H4 (cell line): ENCODE measurements around the gene PEAR1. TPM values are rescaled to one million over a fixed set of nuclear protein-coding genes. Genes with fewer than 3 reads are reported as not detected.

Experiments
- DNase-seq: peaks from one replicate; pipeline ENCODE4 v3.0.0-alpha.2; 2015; ENCODE audit warnings: low spot score
- total RNA-seq: library from RNA; depleted of rRNA; stranded (reverse); fragments of >200 nt; shearing (Covaris generic); gene quantifications from 2 replicates; pipeline ENCODE4 v1.2.3, GENCODE V29; 2014

The PEAR1 gene
- total RNA-seq, 1 experiment from 2014 or later = not detected

DNA sequence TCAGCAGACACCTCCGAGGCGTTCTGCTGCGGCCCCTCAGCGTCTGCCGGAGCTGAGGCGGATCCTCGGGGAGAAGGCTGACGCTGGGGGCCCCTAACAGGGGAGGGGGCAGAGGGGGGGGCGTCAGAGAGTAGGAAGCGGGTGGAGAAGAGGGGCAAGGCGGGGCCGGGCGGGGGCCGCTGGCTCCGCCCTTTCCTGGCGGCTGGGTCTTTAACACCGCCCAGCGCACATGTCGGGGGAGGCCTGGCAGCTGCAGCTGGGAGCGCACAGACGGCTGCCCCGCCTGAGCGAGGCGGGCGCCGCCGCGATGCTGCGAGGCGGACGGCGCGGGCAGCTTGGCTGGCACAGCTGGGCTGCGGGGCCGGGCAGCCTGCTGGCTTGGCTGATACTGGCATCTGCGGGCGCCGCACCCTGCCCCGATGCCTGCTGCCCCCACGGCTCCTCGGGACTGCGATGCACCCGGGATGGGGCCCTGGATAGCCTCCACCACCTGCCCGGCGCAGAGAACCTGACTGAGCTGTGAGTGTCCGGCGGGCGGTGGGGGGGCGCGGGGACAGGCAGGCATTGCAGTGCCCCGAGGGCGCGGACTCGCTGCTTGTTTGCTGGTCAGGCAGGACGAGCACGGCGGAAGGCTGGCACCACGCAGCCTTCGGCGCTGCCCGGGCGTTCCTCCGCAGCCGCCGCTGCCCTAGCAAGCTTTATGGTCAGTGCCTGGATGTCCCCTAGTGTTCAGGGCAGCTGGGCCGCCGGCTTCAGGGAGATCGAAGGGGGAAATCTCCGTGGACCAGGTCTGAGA is 32.7 kb upstream of the PEAR1 start, which contains the start of gene NTRK1:
Gene NTRK1 (plus strand): TSS at position 238 of the 796 bp plus-strand sequence. CDS start 70 bp downstream, at position 308.
- no peak for DNase-seq

DNA sequence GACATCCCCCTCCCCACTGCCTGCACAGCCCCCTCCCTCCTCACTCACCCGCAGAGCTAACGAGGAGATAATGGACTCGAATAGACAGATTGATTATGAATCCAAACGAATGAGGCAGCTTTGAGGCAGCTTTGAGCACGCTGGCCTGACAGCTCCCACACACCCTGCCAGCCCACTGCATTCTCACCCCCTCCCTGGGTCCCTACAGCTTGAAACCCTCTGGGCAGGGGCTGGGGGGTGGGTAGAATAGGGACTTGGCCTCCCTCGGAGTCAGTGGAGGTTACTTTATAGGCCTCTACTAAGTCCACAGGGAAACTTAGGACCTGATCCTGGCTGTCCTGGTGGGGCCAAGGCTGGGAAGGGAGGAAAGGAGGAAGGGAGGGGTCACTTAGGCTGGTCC is 30.9 kb upstream of the PEAR1 start:
- no peak for DNase-seq

DNA sequence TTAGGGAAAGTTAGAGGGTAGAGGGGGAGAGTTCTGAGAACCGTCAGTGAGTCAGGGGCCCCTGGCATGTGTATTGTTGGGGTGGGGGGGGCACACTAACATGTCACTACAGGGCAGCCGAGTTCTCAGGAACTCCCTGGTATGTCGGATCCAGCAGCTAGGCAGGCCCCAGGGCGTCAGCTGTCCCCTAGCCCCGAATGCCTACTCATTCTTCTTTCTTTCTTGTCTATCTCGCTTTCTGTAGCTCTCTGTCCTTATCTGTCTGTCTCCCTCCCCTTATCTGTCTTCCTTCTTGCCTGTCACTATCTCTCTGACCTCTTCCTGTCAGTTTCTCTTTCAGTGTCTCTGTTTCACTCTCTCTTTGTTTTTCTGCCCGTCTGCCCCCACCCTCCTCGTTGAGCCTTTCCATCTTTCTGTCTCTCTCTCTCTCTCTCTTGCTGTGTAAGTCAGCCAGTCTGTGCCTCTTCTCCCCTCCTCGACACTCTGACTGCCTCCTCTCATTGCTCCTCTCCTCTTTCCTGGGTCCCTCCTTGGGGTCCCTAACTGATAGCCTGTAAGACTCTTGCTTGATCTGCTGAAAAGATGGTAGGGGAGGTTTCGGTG is 30.4 kb upstream of the PEAR1 start:
- DNase-seq = no peak

DNA sequence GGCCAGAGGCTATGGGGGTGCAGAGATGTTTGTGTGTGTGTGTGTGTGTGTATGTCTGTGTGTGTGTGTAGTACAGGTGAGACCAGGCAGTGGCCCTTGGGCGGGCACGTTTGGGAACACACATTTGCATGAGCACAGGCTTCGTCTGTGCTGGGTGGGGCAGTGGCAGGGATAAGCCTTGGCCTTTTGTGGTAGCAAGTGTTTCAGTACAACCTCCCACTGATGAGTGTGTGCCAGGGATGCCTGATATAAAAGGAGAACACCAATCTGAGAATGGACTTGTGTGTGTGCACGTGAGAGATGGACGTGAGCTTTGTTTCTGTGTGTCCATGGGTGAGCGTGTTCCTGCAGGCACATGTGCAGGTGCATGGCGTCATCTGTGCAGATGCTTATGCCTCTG is 29.9 kb upstream of the PEAR1 start:
- DNase-seq = no peak

DNA sequence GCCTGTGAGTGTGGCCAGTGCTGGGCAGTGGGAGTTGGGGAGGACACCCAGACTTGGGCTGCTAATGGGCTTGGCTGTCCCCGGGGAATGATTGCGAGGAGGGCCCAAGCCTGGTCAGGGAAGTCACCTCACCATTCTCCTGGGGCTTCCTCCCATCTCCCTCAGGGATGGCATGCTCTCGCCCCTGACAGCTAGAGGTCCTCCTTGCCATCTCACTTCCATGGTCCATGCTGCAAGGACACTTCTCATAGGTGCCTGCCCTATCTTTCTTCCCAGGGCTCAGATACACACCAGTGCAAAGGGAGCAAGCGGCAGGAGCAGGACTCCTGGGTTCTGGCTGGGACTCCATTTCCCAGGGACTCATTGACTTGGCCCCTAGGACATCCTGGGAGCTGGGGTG is 28.7 kb upstream of the PEAR1 start:
- no peak for DNase-seq

DNA sequence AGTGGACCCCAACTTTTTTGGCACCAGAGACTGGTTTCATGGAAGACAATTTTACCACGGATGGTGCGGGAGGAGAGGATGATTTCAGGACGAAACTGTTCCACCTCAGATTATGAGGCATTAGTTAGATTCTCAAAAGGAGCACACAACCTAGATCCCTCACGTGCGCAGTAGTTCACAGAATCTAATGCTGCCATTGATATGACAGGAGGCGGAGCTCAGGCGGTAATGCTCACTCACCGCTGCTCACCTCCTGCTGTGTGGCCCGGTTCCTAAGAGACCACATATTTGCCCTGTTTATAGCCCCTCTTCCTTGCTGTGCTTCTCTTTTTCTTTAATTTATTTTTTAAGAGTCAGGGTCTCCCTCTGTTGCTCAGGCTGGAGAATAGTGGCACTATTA is 28.3 kb upstream of the PEAR1 start:
- DNase-seq = no peak

DNA sequence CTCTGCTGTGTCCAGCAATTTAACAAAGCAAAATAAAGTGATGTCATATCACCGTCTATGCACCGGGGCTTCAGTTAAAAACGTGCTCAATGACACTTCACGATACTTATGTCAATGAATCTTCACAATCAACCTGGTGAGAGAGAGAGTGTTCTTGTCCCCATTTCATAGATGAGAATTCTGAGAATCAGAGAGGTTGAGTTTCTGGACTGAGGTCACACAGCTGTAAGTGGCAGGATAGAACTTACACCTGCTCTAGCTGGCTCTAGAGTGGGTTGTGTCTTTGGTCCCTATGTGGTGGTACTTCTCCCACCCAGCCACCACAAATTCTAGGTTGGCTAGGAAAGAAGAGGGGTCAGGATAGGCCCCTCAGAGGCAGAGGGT is 27.7 kb upstream of the PEAR1 start:
- DNase-seq = no peak

DNA sequence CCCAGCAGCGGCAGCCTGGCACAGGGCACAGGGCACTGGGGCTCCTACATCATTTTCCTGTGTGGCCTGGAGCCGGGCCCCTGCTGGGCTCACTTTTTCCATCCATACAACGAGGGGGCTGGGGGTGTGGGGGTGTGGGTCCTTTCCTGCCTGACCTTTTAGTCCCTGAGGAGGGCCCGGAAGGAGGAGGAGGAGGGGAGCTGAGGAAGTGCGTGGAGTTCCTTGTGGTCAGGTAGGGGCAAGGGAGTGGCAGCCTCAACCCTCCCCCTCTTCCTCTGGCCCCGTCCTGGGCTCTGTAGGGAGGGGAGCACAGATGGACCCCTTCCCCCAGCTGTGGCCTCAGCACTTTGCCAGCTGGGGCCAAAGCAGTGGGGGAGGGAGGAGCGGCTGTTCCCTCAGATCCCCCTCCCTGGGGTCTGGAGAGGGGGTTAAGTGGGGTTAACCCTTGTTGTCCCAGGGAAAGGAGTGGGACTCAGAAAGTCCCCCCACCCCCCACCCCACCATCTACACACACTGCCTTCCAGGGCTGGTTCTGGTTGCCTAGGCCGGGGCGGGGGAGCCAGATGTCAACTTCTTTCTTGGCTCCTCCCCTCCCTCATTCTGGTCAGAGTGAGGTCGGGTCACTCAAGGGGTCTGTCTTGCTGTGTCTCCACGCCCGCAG is 27.1 kb upstream of the PEAR1 start:
- DNase-seq = no peak

DNA sequence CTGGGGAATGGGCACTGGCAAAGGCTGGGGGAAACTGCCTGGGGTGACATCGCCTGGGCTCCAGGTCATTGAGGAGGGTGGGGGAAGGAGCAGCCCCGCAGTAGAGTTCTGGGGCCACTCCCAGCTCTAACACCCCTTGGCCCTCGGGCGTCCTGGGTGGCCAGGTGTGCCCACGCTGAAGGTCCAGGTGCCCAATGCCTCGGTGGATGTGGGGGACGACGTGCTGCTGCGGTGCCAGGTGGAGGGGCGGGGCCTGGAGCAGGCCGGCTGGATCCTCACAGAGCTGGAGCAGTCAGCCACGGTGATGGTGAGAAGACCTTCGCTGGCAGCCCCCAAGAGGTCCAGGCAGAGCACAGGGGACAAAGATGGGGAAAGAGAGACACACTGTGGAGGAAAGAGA is 25.2 kb upstream of the PEAR1 start:
- no peak for DNase-seq

DNA sequence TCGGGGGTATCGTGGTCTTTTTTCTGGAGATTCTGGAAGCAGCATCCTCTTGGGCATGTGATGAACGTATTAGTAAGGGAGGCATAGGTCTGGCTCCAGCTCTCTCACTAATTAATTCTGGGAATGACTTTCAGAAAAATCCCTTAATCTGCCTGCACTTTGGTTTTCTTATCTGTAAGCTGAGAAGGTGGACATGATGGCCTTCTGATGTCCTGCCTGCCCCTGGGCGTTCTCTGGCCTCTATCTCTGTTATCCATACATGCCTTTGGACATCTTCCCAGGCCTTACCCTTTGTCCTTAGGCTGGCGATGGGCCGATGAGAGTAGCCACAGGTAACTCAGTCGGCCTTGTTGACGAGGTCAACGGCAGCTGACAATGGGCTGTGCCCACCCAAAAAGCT is 24.1 kb upstream of the PEAR1 start:
- no peak for DNase-seq

DNA sequence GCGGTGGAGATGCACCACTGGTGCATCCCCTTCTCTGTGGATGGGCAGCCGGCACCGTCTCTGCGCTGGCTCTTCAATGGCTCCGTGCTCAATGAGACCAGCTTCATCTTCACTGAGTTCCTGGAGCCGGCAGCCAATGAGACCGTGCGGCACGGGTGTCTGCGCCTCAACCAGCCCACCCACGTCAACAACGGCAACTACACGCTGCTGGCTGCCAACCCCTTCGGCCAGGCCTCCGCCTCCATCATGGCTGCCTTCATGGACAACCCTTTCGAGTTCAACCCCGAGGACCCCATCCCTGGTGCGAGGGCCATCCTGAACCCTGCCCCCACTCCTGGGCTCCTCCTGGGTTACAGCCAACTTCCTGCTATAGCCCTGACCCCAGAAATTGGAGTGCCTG is 19.9 kb upstream of the PEAR1 start:
- no peak for DNase-seq

DNA sequence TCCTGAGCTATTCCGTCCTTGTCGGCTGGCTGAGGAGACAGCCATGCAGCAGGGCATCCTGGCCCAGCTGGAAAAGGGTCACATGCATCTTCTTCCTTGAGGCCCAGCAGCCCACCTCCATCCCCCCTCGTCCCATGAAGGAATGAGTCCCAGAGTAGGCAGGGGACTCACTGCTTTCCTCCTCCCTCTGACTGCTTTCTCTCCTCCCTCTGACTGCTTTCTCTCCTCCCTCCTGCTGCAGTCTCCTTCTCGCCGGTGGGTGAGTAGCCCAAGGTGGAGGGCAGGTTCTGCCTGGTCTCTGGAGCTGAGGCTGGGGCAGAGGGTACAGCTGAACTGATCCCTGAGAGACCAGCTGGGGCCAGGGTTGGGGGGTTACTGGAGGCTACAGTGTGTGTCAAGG is 19.4 kb upstream of the PEAR1 start:
- no peak for DNase-seq

DNA sequence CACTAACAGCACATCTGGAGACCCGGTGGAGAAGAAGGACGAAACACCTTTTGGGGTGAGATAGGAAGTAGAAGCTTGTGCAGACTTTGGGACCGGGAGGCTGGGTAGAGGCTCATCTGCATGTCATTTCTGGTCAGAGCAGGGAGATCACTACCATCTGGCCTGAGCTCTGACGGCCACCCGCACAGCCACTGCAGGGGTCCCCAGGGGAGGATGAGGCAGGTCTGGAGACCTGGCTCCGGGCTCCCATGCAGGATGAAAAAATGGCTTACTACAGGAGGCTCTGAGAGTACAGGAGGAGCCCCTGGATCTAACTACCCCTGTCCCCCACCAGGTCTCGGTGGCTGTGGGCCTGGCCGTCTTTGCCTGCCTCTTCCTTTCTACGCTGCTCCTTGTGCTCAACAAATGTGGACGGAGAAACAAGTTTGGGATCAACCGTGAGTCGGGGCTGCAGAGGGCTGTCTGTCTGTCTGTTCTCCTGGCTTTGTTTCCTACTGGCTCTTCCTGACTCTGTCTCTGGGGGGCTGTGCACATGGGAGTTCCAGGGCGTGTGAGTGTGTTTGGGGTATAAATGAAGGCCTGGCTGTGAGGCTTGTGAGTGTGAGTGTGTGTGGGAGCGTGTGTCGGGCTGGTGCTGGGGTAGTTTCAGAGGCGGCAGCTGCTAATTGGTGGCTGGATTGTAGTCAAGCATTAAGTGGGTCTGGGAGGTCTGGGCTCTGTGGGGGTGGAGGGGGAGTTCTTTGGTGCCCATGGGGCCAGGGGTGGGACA is 18.8 kb upstream of the PEAR1 start:
- no peak for DNase-seq

DNA sequence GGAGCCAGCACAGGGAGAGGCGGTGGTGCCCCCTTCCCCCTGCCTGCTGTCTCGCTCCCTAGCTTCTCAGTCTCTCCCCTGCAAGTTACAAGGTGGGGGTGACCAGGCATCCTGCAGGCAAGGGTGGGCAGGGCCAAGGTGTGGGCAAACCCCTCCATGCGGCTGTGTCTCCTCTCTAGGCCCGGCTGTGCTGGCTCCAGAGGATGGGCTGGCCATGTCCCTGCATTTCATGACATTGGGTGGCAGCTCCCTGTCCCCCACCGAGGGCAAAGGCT is 18.2 kb upstream of the PEAR1 start:
- DNase-seq = no peak

DNA sequence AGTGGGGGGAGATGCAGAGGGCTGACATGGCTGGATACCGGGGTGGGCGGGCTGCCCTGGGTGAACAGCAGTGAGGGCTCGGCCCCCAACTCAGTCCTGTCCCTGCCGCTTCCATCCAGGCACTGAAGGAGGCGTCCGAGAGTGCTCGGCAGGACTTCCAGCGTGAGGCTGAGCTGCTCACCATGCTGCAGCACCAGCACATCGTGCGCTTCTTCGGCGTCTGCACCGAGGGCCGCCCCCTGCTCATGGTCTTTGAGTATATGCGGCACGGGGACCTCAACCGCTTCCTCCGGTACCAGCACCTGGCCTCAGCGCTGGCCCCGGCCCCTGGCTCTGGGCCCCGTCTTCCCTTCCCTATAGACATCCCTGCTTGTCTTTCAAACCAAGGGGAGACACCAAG is 17.2 kb upstream of the PEAR1 start:
- no peak for DNase-seq

DNA sequence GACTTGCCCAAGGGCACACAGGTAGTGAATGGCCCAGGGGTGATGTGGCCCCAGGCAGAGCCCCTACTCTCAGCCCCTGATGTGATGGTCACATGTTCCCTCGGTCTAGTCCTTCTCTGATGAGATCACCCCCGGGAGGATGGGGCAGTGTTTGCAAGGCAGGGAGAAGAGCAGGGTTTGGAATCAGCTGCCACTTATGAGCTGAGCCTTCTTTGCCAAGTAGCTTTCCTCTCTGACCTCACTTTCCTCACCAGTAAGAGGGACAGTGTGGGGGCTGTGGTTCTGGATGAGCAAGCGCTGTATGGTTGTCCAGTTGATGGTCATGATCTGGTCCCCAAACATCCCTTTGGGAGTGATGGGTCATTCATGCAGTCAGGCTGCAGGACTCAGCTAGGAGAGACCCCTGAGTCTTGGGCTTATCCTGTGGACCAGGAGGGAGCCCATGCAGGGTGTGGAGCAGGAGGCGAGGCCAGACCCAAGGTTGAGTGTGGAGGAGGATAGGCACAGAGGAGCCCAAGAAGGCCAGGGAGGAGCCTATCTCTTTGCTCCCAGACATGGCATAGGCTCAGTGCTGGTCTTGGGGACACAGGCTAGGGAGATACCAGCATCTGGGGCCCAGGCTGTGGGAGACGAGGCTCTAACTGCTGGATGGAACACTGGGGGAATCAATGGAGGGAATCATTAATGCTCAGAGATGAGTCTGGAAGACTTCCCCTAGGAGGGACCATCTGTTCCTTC is 15.9 kb upstream of the PEAR1 start:
- no peak for DNase-seq

DNA sequence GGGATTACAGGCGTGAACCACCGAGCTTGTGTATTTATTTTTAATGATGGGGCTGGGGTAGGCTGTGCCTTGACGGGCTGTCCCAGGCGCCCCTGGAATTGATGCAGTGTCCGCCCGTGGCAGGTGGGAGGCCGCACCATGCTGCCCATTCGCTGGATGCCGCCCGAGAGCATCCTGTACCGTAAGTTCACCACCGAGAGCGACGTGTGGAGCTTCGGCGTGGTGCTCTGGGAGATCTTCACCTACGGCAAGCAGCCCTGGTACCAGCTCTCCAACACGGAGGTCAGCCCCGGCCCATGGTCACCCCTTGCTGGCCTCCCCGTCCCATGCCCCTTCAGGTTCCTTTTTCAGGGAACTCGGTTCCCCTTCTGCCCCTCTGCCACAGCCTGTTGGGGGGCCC is 13.6 kb upstream of the PEAR1 start:
- no peak for DNase-seq

DNA sequence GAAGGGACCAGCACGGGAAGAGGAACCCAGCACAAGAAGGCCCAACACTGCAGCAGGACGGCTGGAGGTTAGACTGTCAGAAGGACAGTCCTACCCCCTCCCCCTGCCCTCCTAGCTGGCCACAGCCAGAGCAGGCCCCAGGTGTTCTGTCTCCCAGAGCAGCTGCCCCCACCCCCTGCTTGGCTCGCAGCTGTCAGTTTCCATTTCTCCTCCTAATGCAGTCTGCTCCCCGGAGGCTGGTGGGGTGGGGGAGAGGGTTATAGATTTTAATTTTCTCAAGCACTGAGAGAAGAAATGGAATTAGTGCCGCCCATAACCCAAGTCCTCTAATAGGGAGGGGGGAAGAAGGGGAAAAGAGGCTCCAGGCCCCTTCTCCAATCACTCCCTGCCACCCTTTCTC is 13.0 kb upstream of the PEAR1 start:
- DNase-seq = no peak

DNA sequence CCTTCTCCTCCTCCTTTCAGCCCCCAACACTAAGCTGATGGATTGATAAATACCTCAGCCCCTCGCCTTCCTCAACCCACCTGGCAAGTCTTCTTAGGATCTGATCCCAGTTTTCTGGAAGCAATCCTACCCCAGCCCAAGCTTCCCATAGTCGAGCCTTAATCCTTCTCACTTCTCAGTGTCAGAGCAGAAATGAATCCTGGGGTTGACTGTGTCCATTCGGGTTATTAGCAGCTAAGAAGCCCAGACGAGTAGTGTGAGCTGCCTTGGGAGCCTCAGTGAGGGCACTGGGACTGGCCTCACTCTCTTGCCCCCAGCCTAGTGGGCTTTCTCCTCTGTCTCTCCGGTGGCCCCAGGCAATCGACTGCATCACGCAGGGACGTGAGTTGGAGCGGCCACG is 12.4 kb upstream of the PEAR1 start:
- no peak for DNase-seq

DNA sequence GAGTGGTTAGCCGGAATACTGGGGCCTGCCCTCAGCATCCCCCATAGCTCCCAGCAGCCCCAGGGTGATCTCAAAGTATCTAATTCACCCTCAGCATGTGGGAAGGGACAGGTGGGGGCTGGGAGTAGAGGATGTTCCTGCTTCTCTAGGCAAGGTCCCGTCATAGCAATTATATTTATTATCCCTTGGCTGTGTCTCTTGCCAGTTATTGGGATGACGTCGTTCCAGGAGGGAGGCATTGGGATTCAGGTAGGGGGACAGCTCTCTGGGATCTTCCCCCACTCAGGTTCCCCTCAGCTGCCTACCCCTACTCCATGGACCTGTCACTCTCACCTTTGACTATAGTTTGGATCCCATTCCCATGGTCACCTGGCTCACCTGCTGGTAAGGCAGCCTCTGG is 11.9 kb upstream of the PEAR1 start:
- DNase-seq = no peak

DNA sequence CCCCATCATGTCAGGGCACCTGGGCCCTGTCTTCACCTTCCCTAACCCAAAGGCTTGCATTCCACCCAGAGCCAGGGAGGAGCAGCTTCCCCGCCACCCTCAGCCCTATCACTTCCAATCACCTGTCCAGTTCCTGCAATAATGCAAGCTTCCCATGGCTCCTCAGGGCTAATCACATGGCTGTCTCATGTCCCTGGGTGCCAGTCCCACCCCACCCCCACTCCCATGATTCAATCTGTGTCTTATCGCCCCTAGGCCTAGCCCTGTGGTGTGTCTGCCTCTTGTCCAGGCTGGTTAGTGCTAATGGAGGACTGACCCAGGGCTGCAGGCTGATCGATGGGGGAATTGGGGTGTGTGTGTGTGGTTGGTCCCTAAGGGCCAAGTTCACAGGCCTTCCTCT is 11.0 kb upstream of the PEAR1 start:
- no peak for DNase-seq

DNA sequence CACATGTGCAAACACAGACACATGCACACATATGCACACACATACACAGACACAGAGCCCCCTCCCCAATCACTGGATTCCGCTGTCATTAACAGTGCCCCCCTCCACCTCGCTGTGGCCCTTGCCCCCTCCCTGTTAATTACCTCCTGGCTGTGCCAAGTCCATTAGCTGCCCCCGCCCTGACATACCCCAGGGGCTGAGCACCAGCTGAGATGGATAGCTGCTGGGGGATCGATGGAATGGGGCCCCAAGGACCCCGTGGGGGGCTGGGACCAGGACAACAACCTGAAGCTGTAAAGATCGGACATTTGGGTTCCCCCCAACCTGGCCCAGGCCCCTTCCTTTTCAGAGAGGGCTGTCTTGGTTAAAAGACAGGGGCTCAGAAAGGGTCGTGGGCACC is 9.6 kb upstream of the PEAR1 start:
- no peak for DNase-seq
